HEK293 (cell line): ENCODE results near the gene NEGR1.

Experiments
- CTCF ChIP-seq: fragments of 450-650 bp; formaldehyde crosslinking; IDR thresholded peaks from 2 replicates; pipeline ENCODE4 v1.5.1; 2016; ENCODE audit warnings: missing biosample characterization, missing genetic modification characterization
- IKZF3 ChIP-seq: fragments of 450-650 bp; IDR thresholded peaks from 2 replicates; pipeline ENCODE4 v1.5.0; 2018; ENCODE audit warnings: missing biosample characterization, mild to moderate bottlenecking, missing genetic modification characterization, moderate library complexity
- MYNN ChIP-seq: fragments of 450-650 bp; formaldehyde crosslinking; IDR thresholded peaks from 2 replicates; pipeline ENCODE4 v1.5.1; 2016; ENCODE audit warnings: missing biosample characterization, missing genetic modification characterization, borderline replicate concordance
- REPIN1 ChIP-seq: fragments of 450-650 bp; formaldehyde crosslinking; IDR thresholded peaks from 2 replicates; pipeline ENCODE4 v1.5.1; 2017; ENCODE audit warnings: missing biosample characterization, missing genetic modification characterization, low read depth
- ZEB2 ChIP-seq: fragments of 450-650 bp; formaldehyde crosslinking; IDR thresholded peaks from 2 replicates; pipeline ENCODE4 v1.5.1; 2016; ENCODE audit warnings: missing biosample characterization, missing genetic modification characterization
- ZNF501 ChIP-seq: fragments of 450-650 bp; formaldehyde crosslinking; IDR thresholded peaks from 2 replicates; pipeline ENCODE4 v1.5.1; 2016; ENCODE audit warnings: missing biosample characterization, missing genetic modification characterization
- ZNF513 ChIP-seq: fragments of 450-650 bp; IDR thresholded peaks from 2 replicates; pipeline ENCODE4 v1.5.1; 2018; ENCODE audit warnings: missing biosample characterization, missing genetic modification characterization

GRCh38 chr1:71918630-71919029 is 363.7 kb downstream of the NEGR1 start:
- TF ChIP-seq CTCF (tag by site-specific recombination) (no peak), IKZF3 (tag by site-specific recombination) (no peak), ZNF501 (tag by site-specific recombination) (no peak), MYNN (no peak), ZEB2 (tag by site-specific recombination) (no peak), ZNF513 (tag by site-specific recombination) (no peak), REPIN1 (tag by site-specific recombination) (no peak)
